ENCODE measurements around the gene PRR18. TPM values are rescaled to one million over a fixed set of nuclear protein-coding genes. Genes with fewer than 3 reads are reported as not detected.

PRR18 gene
- total and polyA plus RNA-seq, 2 of the 13 experiments (the other 11 are each of a cell fraction or from before 2014, with no cell fraction given): 0.04 TPM

DNA sequence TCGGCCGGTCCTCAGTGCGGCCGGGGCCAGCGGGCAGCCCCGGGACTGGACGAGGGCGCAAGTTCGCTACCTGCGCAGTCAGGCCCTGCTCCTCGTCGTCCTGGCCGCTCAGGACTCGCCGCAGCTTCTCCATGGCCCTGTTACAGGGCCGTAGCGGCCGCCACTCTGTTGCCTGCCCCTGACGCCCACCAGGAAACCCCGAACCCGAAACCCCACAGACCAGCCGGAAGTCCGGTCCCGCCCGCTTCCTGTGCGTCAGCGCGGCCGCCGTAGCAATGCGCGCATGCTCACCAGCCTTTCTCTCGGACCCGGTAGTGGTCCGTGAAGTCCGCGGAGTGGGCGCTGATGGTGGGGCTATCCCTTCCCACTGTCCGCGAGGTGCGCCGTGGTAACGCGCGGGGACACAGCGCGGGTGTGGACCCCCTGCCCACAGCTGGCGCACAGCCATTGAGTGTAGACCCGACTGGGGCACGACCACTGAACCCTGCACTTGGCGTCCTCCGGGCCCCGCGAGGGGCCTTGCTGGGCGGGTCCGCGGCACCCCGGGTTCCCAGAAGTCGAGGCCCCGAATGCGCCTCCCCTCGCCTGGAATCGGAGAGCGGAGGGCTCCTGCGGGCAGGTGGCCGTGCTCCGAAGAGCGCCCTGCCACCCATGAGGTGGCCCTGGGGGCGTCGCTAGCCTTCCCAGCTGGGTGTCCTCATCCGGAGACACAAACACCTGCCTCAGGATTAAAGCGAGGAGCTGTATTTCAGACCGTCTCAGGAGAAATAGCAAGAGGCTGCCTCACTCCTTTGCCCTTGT lies 34.4 kb upstream of the PRR18 start, which contains the start of gene SFT2D1 (continued):
- TF ChIP-seq HOXA3 (CRISPR knock-in tag; IDR thresholded peaks at IDR 0.05) (peak; percentile 92), HHEX (CRISPR knock-in tag; IDR thresholded peaks at IDR 0.05) (no peak), ZNF160 (CRISPR knock-in tag; IDR thresholded peaks at IDR 0.05) (peak; percentile 95; the same call in 1 of the 2 replicates), HNRNPL (IDR thresholded peaks at IDR 0.05; ENCODE audit: low read depth, low read length) (peak; percentile 83), SMAD3 (CRISPR knock-in tag; IDR thresholded peaks at IDR 0.05) (peak; percentile 51; the same call in 1 of the 2 replicates), EZH2 (conservative IDR thresholded peaks at IDR 0.05; ENCODE audit: low read depth, low read length) (no peak), MATR3 (CRISPR knock-in tag; IDR thresholded peaks at IDR 0.05) (no peak), ZFP1 (CRISPR knock-in tag; IDR thresholded peaks at IDR 0.05) (peak; percentile 84), ZNF883 (CRISPR knock-in tag; IDR thresholded peaks at IDR 0.05; ENCODE audit: not compliant biosample characterization) (no peak), ZMYM4 (CRISPR knock-in tag; IDR thresholded peaks at IDR 0.05) (peak; percentile 88), HNRNPK (IDR thresholded peaks at IDR 0.05; ENCODE audit: low read depth, low read length, poor library complexity, severe bottlenecking) (peak; percentile 55), ATF7-NPFF (CRISPR knock-in tag; IDR thresholded peaks at IDR 0.05; ENCODE audit: low read depth) (peak; percentile 90), CBX5 (CRISPR knock-in tag; IDR thresholded peaks at IDR 0.05; ENCODE audit: borderline replicate concordance) (peak; percentile 90), CCAR2 (optimal IDR thresholded peaks at IDR 0.05; ENCODE audit: low read depth, low read length) (no peak)
- TF ChIP-seq, protein P1, sequence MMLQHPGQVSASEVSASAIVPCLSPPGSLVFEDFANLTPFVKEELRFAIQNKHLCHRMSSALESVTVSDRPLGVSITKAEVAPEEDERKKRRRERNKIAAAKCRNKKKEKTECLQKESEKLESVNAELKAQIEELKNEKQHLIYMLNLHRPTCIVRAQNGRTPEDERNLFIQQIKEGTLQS (CRISPR knock-in tag; IDR thresholded peaks at IDR 0.05): peak; percentile 41; the same call in 1 of the 2 replicates
- TF ChIP-seq, protein P2, sequence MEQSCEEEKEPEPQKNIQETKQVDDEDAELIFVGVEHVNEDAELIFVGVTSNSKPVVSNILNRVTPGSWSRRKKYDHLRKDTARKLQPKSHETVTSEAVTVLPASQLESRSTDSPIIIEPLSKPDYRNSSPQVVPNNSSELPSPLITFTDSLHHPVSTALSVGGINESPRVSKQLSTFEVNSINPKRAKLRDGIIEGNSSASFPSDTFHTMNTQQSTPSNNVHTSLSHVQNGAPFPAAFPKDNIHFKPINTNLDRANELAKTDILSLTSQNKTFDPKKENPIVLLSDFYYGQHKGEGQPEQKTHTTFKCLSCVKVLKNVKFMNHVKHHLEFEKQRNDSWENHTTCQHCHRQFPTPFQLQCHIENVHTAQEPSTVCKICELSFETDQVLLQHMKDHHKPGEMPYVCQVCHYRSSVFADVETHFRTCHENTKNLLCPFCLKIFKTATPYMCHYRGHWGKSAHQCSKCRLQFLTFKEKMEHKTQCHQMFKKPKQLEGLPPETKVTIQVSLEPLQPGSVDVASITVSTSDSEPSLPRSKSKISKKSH (CRISPR knock-in tag; IDR thresholded peaks at IDR 0.05; ENCODE audit: borderline replicate concordance): peak; percentile 91
- TF ChIP-seq, protein P3, sequence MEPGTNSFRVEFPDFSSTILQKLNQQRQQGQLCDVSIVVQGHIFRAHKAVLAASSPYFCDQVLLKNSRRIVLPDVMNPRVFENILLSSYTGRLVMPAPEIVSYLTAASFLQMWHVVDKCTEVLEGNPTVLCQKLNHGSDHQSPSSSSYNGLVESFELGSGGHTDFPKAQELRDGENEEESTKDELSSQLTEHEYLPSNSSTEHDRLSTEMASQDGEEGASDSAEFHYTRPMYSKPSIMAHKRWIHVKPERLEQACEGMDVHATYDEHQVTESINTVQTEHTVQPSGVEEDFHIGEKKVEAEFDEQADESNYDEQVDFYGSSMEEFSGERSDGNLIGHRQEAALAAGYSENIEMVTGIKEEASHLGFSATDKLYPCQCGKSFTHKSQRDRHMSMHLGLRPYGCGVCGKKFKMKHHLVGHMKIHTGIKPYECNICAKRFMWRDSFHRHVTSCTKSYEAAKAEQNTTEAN (CRISPR knock-in tag; conservative IDR thresholded peaks at IDR 0.05): peak; percentile 49; the same call in 1 of the 2 replicates
- TF ChIP-seq, protein P4, sequence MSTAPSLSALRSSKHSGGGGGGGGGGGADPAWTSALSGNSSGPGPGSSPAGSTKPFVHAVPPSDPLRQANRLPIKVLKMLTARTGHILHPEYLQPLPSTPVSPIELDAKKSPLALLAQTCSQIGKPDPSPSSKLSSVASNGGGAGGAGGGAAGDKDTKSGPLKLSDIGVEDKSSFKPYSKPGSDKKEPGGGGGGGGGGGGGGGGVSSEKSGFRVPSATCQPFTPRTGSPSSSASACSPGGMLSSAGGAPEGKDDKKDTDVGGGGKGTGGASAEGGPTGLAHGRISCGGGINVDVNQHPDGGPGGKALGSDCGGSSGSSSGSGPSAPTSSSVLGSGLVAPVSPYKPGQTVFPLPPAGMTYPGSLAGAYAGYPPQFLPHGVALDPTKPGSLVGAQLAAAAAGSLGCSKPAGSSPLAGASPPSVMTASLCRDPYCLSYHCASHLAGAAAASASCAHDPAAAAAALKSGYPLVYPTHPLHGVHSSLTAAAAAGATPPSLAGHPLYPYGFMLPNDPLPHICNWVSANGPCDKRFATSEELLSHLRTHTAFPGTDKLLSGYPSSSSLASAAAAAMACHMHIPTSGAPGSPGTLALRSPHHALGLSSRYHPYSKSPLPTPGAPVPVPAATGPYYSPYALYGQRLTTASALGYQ (CRISPR knock-in tag; IDR thresholded peaks at IDR 0.05): peak; percentile 77; the same call in 1 of the 2 replicates
- TF ChIP-seq, protein P5, sequence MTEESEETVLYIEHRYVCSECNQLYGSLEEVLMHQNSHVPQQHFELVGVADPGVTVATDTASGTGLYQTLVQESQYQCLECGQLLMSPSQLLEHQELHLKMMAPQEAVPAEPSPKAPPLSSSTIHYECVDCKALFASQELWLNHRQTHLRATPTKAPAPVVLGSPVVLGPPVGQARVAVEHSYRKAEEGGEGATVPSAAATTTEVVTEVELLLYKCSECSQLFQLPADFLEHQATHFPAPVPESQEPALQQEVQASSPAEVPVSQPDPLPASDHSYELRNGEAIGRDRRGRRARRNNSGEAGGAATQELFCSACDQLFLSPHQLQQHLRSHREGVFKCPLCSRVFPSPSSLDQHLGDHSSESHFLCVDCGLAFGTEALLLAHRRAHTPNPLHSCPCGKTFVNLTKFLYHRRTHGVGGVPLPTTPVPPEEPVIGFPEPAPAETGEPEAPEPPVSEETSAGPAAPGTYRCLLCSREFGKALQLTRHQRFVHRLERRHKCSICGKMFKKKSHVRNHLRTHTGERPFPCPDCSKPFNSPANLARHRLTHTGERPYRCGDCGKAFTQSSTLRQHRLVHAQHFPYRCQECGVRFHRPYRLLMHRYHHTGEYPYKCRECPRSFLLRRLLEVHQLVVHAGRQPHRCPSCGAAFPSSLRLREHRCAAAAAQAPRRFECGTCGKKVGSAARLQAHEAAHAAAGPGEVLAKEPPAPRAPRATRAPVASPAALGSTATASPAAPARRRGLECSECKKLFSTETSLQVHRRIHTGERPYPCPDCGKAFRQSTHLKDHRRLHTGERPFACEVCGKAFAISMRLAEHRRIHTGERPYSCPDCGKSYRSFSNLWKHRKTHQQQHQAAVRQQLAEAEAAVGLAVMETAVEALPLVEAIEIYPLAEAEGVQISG (CRISPR knock-in tag; IDR thresholded peaks at IDR 0.05): peak; percentile 93
- TF ChIP-seq, protein P6, sequence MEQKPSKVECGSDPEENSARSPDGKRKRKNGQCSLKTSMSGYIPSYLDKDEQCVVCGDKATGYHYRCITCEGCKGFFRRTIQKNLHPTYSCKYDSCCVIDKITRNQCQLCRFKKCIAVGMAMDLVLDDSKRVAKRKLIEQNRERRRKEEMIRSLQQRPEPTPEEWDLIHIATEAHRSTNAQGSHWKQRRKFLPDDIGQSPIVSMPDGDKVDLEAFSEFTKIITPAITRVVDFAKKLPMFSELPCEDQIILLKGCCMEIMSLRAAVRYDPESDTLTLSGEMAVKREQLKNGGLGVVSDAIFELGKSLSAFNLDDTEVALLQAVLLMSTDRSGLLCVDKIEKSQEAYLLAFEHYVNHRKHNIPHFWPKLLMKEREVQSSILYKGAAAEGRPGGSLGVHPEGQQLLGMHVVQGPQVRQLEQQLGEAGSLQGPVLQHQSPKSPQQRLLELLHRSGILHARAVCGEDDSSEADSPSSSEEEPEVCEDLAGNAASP (CRISPR knock-in tag; IDR thresholded peaks at IDR 0.05; ENCODE audit: borderline replicate concordance): peak; percentile 44; the same call in 1 of the 2 replicates

All from HepG2 (cell line).